Non-pigmented ciliary epithelial cell (primary cell): ENCODE measurements around the gene RPL39L.
"Not testable (repeated sequence)": the region's sequence is repeated elsewhere in the genome, so short reads cannot be mapped to it uniquely, and the experiment has no call there.

Source experiments
- DNase-seq: peaks from one replicate; pipeline ENCODE4 v3.0.0-alpha.2; 2010; ENCODE audit warnings: low read depth

Gene RPL39L

GRCh38 chr3:187139126-187139894 is at the start of gene RPL39L:
RPL39L (minus strand) TSS chr3:187139496; CDS start chr3:187121300, 18,196 bp downstream.
- DNase-seq: no peak

DNA sequence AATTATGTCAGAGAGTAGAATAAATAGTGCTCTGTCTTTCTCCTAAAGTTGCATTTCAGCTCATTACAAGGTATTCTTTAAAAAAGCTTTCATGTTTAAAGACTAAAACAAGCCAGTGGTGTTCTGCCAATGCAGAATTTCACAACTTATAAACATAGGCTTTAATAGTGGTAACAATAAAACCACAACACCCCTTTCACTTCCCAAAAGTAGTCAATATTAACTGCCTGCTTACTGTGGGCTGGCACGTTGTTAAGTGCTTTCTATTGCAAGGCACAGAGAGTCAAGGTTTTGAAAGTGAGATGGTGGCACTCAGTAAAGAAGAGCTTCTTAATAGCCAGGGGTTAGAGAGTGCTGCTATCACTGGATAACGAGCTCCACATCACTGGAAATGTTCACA is 49.6 kb upstream of the RPL39L start:
- DNase-seq: no peak

DNA sequence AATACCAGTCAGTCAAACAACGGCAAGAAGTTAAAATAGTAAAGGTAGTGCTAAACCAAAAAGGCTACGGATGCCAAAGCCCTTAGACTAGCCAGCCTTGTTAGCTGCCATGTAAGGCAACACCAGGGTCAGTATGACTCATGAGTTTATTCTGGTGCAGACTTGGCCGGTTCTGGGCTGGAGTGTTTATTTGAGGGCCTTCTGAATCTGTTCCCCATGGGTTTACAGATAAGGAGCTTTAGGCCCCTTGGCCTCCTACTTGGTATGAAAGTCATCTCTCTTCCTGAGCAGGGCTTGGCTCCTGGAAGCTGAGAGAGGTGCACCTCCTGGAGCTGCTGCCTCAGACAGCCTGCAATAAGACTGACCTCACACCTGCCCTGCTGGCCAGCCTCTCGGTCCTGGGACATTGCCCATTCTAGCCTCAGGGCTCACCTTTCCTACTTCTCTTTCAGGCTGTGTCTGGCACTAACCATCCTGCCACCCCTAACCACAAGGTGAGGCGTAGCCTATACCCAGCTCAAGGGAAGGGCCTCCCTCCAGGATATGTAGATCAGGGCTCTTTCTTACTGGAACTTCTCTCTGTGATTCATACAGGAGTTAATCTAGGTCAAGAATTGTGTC is 47.6 kb upstream of the RPL39L start:
- DNase-seq: peak; percentile 76

- no peak for DNase-seq
Measured at GRCh38 chr3:187186375-187186774, 47.1 kb upstream of the RPL39L start.

DNA sequence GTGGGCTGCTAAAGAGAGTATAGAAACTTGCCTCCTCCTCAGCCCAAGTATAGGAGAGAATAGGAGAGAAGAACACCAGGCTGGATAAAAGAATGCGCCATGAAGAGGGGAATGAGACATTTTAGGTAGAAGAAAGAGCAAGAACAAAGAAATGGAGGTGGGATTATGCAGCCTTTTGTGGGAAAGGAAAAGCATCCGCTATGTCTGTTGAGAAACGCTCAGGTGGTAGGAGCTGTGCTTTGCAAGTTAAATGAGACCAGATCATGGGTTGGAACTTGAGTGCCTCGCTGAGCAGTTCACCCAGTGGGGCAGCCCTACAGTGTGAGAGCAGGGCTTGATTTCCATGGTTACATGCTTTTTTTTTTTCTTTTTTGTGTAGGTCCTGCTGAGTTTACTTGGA is 46.5 kb upstream of the RPL39L start:
- DNase-seq: no peak

DNA sequence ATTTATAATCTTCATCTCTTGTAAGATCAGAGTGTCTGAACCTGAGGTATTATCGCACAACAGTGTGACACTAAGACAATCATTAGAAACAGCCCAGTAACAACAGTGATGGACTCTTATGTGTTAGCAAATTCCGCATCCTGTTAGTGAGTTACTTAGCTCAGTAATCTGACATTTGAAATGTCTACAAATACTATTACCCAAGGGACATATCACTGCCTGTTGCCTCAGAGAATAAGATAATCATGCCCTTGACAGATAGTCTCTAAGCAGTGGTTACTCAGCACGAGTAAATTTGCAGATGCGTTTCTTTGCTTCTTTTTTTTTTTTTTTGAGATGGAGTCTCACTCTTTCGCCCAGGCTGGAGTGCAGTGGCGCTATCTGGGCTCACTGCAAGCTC is 44.6 kb upstream of the RPL39L start:
- DNase-seq: no peak

DNA sequence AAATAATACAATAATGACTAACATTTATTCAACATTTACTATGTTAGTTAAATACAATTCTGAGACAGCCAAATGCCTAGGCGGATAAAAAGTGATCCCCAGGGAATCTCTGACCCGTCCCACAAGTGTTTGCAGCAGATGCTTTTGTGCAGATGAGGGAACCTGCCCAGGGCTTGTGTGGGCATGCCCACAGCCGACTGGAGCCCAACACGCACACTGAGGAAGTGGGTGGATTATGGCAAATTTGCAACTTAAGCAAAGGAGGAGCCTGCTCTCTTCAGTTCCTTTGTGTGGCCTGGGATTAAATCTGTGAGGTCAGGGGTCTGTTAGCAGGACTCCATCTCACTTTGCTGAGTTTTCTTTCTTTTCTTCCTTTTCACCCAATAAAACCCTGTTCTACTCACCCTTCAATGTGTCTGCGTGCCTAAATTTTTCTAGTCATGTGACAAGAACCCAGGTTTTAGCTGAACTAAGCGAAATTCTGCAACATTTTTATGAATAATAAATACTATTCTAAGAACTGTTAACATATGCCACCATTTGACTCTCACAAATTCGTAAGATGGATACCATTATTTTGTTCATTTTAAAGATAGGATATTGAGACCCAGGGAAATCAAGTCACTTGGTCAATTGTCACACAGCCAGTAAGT is 44.0 kb upstream of the RPL39L start:
- DNase-seq: peak; percentile 14

DNA sequence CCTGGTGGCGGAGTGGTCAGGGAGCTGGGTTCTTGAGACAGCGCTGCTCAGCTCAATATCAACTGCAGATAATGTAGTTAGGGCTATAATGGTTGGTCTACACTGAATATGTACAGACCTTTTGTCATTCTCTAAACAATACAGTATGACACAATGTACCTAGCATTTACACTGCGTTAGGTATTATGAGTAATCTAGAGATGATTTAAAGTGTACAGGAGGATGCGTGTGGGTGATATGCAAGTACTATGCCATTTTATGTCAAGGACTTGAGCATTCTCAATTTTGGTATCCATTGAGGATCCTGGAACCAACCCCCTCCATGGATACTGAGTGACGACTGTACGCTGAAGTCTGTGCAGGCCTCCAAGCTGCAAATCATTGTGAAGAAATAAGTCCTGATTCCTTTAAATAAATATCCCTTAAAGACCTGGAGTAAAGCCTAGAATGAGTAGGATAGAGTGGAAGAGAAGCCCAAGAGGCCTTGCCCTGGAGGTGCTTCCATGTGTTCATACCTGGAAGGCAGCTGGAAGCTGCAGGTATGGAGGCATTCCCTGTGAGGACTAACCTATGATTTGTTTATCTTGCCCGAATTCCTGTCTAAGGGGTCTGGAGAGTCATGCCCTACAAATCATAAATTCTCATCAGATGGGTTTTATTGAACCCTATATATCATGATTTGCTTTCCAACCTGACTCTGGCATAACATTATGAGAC is 42.3 kb upstream of the RPL39L start:
- DNase-seq: no peak

DNA sequence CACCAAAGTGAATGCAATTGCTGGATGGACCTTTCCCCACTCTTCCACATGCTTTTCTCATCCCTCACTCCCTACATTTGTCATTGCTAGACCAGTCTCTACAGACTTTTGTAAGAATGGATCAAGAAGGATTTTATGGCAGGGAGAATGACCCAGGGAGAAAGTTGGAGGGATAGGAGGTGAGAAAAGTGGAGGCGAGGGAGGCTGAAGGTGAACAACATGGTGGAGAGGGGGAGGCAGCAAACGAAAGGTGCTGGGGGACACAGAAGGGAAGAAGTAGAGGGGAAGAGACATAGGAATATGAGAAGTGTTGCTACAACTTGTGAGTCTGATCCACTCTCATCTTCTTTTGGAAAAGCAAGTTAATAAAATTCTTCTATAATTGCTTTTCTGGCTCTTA is 33.6 kb upstream of the RPL39L start:
- no peak for DNase-seq

DNA sequence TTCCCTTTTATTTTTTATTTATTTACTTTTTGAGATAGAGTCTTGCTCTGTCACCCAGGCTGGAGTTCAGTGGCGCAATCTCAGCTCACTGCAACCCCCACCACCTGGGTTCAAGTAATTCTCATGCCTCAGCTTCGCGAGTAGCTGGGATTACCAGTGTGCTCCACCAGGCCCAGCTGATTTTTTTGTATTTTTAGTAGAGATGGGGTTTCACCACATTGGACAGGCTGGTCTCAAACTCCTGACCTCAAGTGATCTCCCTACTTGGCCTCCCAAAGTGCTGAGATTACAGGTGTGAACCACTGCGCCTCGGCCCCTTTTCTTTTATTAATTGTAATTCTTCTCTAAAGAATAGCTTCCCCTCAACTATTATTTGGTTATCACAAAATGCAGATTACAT is 31.6 kb upstream of the RPL39L start:
- DNase-seq: not testable (repeated sequence)

DNA sequence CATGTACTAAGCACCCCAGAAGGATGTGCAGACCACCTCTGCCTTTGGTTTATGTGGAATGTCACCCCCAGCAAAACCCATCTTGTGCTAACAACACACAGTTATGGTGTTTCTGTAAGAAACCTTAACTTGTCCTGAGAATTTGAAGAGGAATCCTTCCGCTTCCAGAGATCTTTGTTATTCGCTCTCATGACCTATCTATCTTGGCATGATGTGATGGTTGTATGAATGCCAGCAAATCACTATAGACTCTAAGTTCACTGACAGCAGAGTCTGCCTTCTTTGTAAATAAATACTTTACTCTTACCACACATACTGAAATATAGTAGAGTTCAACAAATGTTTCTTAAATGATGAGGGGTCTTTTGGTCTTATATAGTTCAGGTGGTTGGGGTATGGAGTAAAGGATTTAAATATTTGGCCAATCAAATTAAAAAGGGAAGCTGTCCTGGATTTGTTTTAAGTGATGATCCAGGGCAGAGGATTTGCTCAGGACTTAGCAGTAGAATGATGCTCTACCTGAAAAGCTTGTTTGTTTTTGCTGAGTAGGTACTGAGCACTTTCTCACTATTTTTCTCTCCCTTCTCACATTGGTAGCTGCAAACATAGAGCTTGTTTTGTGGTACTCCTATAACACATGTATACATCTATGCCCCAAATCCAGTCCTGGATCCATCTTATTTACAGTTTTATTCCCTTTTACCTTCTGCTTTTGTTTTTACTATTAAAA is 30.1 kb upstream of the RPL39L start:
- peak; percentile 20 for DNase-seq

GRCh38 chr3:187167777-187168176 is 28.5 kb upstream of the RPL39L start:
- no peak for DNase-seq

DNA sequence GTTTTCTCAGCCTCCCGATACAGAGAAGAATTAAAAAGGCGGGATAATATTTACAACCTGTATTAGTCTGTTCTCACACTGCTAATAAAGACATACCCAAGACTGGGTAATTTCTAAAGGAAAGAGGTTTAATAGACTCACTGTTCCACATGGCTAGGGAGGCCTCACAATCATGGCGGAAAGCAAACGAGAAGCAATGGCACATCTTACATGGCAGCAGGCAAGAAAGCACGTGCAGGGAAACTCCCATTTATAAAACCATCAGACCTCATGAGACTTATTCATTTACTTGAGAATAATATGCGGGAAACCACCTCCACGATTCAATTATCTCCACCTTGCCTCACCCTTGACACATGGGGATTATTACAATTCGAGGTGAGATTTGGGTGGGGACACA is 27.5 kb upstream of the RPL39L start:
- no peak for DNase-seq

DNA sequence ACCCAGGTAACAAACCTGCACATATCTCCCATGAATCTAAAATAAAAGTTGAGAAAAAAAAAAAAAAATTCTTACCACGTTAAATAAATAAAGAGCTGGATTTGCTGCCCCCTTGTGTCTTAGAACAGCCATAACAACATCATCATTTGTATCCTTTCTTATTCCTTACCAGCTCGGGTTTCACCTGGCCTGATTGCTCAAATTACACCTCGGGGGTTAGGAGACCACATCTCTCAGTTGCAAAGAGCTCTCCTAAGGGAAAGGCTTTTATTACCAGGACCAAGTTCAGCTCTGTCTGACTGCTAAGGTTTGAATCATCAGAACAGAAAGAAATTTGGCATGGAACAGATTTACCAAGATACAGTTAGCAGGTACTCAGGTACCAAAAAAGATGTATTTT is 25.8 kb upstream of the RPL39L start:
- DNase-seq: no peak

DNA sequence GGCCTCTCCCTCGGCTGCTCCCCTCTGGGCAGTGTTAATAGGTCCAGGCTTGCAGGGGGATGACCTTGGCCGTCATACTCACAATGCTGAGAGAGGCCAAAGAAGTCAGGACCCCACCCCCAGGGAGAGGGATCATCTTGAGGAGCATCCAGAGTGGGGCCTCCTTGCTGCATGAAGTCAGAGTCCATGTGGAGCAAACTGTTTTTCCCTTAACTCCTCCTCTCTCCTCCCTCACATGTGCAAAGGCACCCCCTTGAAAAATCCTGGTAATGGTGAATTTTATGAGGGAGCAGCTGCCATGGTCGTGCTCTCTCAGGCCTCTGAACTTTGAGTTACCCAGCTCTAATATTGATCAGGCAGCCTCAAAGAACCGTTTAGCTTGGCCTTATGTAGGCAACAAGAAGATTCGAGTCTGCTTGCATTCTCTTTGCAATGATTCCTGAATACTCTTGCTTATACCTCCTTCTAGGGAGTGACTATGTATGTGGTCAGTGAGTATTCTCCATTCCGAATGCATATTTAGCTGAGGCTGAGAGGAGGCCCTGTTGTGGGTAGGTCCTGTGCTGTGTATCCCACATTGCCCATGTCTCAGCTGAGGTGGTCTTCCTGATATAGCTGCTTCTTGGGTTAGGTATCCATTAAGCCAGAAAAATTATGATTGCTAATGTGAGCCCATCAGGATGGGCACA is 23.1 kb upstream of the RPL39L start:
- no peak for DNase-seq

GRCh38 chr3:187161556-187161955 is 22.3 kb upstream of the RPL39L start:
- DNase-seq: no peak

DNA sequence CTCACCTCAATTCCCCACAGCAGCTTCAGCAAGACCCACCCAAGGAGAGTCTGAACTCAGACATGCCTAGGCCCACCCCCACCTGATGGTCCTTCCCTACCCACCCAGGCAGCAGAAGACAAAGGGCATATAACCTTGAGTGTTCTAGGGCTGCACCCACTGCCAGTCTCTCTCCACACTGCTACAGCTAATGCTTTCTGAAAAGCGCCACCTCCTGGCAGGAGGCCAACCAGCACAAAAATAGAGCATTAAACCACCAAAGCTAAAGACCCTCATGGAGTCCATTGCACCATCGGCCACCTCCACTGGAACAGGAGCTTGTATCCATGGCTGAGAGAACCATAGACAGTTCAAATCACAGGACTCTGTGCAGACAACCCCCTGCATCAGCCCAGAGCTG is 11.3 kb upstream of the RPL39L start:
- DNase-seq: no peak

GRCh38 chr3:187150186-187150585 is 10.9 kb upstream of the RPL39L start:
- DNase-seq: no peak

DNA sequence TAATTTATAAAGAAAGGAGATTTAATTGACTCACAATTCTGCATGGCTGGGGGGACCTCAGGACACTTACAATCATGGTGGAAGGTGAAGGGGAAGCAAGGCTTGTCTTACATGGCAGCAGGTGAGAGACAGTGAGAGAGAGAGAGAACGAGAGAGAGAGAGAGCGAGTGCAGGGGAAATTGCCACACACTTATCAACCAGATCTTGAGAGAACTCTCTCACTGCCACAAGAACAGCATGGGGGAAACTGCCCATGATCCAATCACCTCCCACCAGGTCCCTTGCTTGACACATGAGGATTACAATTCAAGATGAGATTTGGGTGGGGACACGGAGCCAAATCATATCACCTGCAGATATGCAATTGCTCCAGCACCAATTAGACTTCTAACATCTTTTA is 7.1 kb upstream of the RPL39L start:
- no peak for DNase-seq

GRCh38 chr3:187145149-187145895 is 6.0 kb upstream of the RPL39L start:
- DNase-seq: no peak

- no peak for DNase-seq
Measured at GRCh38 chr3:187139895-187140253, 578 bp upstream of the RPL39L start.
